ENCODE data around the gene PEX14.

PEX14 gene

DNA sequence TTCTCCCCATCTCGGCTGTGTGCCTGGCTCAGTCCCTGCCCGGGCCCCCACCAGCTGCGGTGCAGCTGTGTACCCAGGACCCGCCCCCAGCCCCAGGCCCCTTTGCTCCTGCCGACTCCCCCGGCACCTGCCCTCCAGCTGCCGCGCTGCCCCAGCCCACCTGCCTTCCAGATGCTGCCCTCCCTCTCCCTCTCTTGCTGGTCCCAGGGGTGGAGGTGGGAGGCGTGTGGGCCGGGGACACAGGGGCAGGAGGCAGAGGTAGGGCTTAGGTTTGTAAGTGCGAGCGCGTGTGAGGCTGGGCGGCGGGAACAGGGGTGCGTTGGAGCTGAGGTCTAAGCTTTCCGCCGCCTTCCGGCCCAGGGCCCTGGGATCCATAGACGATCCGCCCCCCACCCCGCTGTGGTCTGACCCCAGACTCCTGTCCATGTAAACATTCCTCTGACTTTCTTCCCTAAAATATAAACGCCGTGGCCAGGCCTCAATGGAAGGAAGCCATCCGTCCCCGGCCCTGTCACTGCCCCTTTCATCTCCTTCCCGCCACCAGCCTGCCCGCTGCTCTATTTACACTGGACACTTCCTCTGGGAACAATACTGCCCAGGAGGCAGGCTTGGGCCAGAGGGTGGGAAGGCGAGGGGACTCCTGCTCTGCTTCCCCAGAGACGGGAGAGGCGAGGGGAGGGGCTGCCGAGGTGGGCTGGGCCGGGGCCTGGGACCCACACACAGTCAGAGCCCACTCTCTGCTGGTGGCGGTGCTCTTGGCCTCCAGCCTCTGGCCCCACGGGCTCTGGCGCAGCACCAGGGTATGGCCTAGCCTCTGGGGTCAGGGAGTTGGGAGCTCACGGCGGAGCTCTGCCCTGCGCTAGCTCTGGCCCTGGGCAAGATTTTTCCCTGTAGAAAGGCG is 193.4 kb downstream of the PEX14 start:
- Histone ChIP-seq H3K36me3 (ENCODE audit: insufficient read depth, low read length) (no peaks in the 10 kb centered on the region), H4K20me1 (ENCODE audit: insufficient read depth, low read length) (no peaks in the 10 kb centered on the region), H3K27me3 (ENCODE audit: insufficient read depth, low read length) (0 out of 2 replicates have a peak, but pooled peaks cover 6% of the 10 kb centered on the region), H3K4me1 (ENCODE audit: insufficient read depth, low read length, severe bottlenecking) (no peaks in the 10 kb centered on the region), H3K4me3 (ENCODE audit: low read depth, low read length, poor library complexity, severe bottlenecking) (no peak overlapping the region), H3K27ac (ENCODE audit: low read depth, low read length, poor library complexity, severe bottlenecking) (no peak overlapping the region), H2AFZ (ENCODE audit: low read length) (no peak overlapping the region), H3K9me3 (ENCODE audit: low read length) (no peaks in the 10 kb centered on the region), H3K9ac (ENCODE audit: low read length) (no peak overlapping the region), H3K9me2 (ENCODE audit: low read depth, low read length) (no peaks in the 10 kb centered on the region), H3K79me2 (ENCODE audit: insufficient read depth, low read length) (no peaks in the 10 kb centered on the region), H3F3A (ENCODE audit: insufficient read depth, low read length) (no peaks in the 10 kb centered on the region), H3K4me2 (ENCODE audit: low read length) (no peak overlapping the region)
- TF ChIP-seq, protein P1, sequence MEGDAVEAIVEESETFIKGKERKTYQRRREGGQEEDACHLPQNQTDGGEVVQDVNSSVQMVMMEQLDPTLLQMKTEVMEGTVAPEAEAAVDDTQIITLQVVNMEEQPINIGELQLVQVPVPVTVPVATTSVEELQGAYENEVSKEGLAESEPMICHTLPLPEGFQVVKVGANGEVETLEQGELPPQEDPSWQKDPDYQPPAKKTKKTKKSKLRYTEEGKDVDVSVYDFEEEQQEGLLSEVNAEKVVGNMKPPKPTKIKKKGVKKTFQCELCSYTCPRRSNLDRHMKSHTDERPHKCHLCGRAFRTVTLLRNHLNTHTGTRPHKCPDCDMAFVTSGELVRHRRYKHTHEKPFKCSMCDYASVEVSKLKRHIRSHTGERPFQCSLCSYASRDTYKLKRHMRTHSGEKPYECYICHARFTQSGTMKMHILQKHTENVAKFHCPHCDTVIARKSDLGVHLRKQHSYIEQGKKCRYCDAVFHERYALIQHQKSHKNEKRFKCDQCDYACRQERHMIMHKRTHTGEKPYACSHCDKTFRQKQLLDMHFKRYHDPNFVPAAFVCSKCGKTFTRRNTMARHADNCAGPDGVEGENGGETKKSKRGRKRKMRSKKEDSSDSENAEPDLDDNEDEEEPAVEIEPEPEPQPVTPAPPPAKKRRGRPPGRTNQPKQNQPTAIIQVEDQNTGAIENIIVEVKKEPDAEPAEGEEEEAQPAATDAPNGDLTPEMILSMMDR (IDR thresholded peaks at IDR 0.05; ENCODE audit: low read length) = no peak
- no peak for TF ChIP-seq EZH2 (IDR thresholded peaks at IDR 0.05; ENCODE audit: borderline replicate concordance, low read length)

DNA sequence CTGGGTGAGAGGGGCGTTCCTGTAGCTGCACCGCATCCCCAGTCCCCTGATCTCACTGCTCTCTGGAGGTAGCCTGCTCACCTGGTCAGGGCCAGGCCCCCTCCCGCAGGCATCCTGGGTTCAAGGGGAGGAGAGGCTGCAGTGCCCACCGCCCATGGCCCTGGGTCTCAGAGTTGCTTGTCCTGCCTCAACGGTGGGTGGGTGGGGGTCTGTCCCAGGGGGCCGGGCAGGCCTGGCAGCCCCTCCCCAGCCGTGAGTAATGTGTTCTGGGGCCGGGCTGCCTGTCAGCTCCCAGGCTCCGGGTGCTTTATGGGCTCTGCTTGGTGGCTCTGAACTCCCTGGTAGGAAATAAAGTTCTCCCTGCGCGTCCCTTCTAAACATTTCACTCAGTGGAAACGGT is 194.8 kb downstream of the PEX14 start:
- Histone ChIP-seq H3K4me3 (ENCODE audit: low read depth, low read length, poor library complexity, severe bottlenecking) (no peak overlapping the region), H4K20me1 (ENCODE audit: insufficient read depth, low read length) (no peaks in the 10 kb centered on the region), H3K4me2 (ENCODE audit: low read length) (no peak overlapping the region), H3K9me2 (ENCODE audit: low read depth, low read length) (no peaks in the 10 kb centered on the region), H3K4me1 (ENCODE audit: insufficient read depth, low read length, severe bottlenecking) (no peaks in the 10 kb centered on the region), H3K79me2 (ENCODE audit: insufficient read depth, low read length) (no peaks in the 10 kb centered on the region), H3K9me3 (ENCODE audit: low read length) (no peaks in the 10 kb centered on the region), H2AFZ (ENCODE audit: low read length) (no peak overlapping the region), H3K36me3 (ENCODE audit: insufficient read depth, low read length) (no peaks in the 10 kb centered on the region), H3F3A (ENCODE audit: insufficient read depth, low read length) (no peaks in the 10 kb centered on the region), H3K9ac (ENCODE audit: low read length) (no peak overlapping the region), H3K27me3 (ENCODE audit: insufficient read depth, low read length) (0 out of 2 replicates have a peak, but pooled peaks cover 6% of the 10 kb centered on the region), H3K27ac (ENCODE audit: low read depth, low read length, poor library complexity, severe bottlenecking) (no peak overlapping the region)
- TF ChIP-seq, protein P1 (IDR thresholded peaks at IDR 0.05; ENCODE audit: low read length) = no peak
- no peak for TF ChIP-seq EZH2 (IDR thresholded peaks at IDR 0.05; ENCODE audit: borderline replicate concordance, low read length)

DNA sequence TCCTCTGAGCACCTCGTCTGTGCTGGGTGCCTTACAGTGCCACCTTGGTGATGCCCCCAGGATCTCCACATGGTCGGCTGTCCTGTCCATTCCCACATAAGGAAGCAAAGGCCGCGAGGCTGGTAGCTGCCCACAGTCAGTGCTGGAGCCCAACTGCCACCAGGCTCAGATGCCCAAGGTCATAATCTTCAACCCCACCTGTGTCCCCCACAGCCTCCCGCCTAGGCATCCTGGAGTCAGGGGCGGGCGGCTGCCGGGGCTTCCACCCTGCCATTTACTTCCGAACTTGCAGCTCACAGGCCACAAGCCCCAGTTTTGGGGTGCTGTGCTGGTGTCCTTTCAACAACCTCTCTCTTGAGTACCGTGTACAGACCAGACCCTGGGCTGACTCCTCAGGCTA is 195.4 kb downstream of the PEX14 start:
- Histone ChIP-seq H3K27me3 (ENCODE audit: insufficient read depth, low read length) (0 out of 2 replicates have a peak, but pooled peaks cover 6% of the 10 kb centered on the region), H3K79me2 (ENCODE audit: insufficient read depth, low read length) (no peaks in the 10 kb centered on the region), H3K27ac (ENCODE audit: low read depth, low read length, poor library complexity, severe bottlenecking) (no peak overlapping the region), H3K9ac (ENCODE audit: low read length) (no peak overlapping the region), H3K9me3 (ENCODE audit: low read length) (no peaks in the 10 kb centered on the region), H3K4me1 (ENCODE audit: insufficient read depth, low read length, severe bottlenecking) (no peaks in the 10 kb centered on the region), H3K4me3 (ENCODE audit: low read depth, low read length, poor library complexity, severe bottlenecking) (no peak overlapping the region), H3K4me2 (ENCODE audit: low read length) (no peak overlapping the region), H3K9me2 (ENCODE audit: low read depth, low read length) (no peaks in the 10 kb centered on the region), H3K36me3 (ENCODE audit: insufficient read depth, low read length) (no peaks in the 10 kb centered on the region), H2AFZ (ENCODE audit: low read length) (no peak overlapping the region), H4K20me1 (ENCODE audit: insufficient read depth, low read length) (no peaks in the 10 kb centered on the region), H3F3A (ENCODE audit: insufficient read depth, low read length) (no peaks in the 10 kb centered on the region)
- TF ChIP-seq, protein P1 (IDR thresholded peaks at IDR 0.05; ENCODE audit: low read length) = no peak
- TF ChIP-seq EZH2 (IDR thresholded peaks at IDR 0.05; ENCODE audit: borderline replicate concordance, low read length) = no peak
